Cardiac muscle cell (in vitro differentiated cells and primary cell): Measurements from ENCODE around the gene ARHGAP5. TPM values are rescaled to one million over a fixed set of nuclear protein-coding genes. Genes with fewer than 3 reads are reported as not detected.

ENCODE experiments used
- DNase-seq, 2 donors: peaks; one replicate each; pipeline versions ENCODE4 v3.0.0 to v3.0.0-alpha.2; 2010 to 2017; ENCODE audit warnings: low read depth in 1 of 2, low spot score in 1 of 2
- H3K27ac ChIP-seq: fragments of 200-600 bp; sonication (generic); 2 replicates; pipeline ENCODE4 v1.5.1; 2016
- H3K27me3 ChIP-seq: fragments of 200-600 bp; sonication (generic); 2 replicates; pipeline ENCODE4 v1.6.0; 2016; ENCODE audit warnings: control low read depth
- H3K36me3 ChIP-seq: fragments of 200-600 bp; sonication (generic); 2 replicates; pipeline ENCODE4 v1.5.1; 2016; ENCODE audit warnings: control low read depth
- H3K4me1 ChIP-seq: fragments of 200-600 bp; sonication (generic); 2 replicates; pipeline ENCODE4 v1.8.1; 2017; ENCODE audit warnings: low read depth, mild to moderate bottlenecking, mixed run types
- H3K4me3 ChIP-seq: fragments of 200-600 bp; sonication (generic); 2 replicates; pipeline ENCODE4 v1.5.1; 2016; ENCODE audit warnings: mild to moderate bottlenecking
- H3K9me3 ChIP-seq: fragments of 200-600 bp; sonication (generic); 2 replicates; pipeline ENCODE4 v1.5.1; 2017; ENCODE audit warnings: low read depth, mild to moderate bottlenecking, control low read depth
- CTCF ChIP-seq: IDR thresholded peaks from 2 replicates; pipeline ENCODE4 v1.5.1; 2012; ENCODE audit warnings: low read depth, mild to moderate bottlenecking, low read length
- polyA plus RNA-seq: library from polyadenylated mRNA; unstranded; fragments of >200 nt; fragmentation: Nextera tagmentation; extraction: Ambion mirVana; gene quantifications from 2 replicates; pipeline ENCODE4 v1.2.1, GENCODE V29; 2016
- total RNA-seq: library from RNA; depleted of rRNA; stranded (reverse); fragments of >200 nt; gene quantifications from 2 replicates; pipeline ENCODE4 v1.2.3, GENCODE V29; 2016

ARHGAP5 gene
- total and polyA plus RNA-seq, 2 experiments from 2014 or later = 12.9 to 77.5 TPM

- TF ChIP-seq CTCF = no peak
- no peaks in the 10 kb centered on the region for H3K27me3 ChIP-seq
These were observed 123.5 kb downstream of the ARHGAP5 start for GRCh38 chr14:32200368-32201192.

GRCh38 chr14:32201193-32201815 is 124.2 kb downstream of the ARHGAP5 start:
- Histone ChIP-seq H3K36me3 (no peaks in the 10 kb centered on the region), H3K27me3 (no peaks in the 10 kb centered on the region), H3K4me3 (peak overlapping the region; percentile 58), H3K27ac (peak overlapping the region; percentile 97), H3K4me1 (no peaks in the 10 kb centered on the region), H3K9me3 (no peaks in the 10 kb centered on the region)
- peak; percentile 60 to 95 for DNase-seq
- no peak for TF ChIP-seq CTCF

More at GRCh38 chr14:32200368-32201192, 123.5 kb downstream of the ARHGAP5 start:
- H3K36me3 ChIP-seq = no peaks in the 10 kb centered on the region
- peak overlapping the region; percentile 58 for H3K4me3 ChIP-seq
- no peak for DNase-seq
- no peak overlapping the region for H3K27ac ChIP-seq
- H3K9me3 ChIP-seq = no peaks in the 10 kb centered on the region
- no peaks in the 10 kb centered on the region for H3K4me1 ChIP-seq

DNA sequence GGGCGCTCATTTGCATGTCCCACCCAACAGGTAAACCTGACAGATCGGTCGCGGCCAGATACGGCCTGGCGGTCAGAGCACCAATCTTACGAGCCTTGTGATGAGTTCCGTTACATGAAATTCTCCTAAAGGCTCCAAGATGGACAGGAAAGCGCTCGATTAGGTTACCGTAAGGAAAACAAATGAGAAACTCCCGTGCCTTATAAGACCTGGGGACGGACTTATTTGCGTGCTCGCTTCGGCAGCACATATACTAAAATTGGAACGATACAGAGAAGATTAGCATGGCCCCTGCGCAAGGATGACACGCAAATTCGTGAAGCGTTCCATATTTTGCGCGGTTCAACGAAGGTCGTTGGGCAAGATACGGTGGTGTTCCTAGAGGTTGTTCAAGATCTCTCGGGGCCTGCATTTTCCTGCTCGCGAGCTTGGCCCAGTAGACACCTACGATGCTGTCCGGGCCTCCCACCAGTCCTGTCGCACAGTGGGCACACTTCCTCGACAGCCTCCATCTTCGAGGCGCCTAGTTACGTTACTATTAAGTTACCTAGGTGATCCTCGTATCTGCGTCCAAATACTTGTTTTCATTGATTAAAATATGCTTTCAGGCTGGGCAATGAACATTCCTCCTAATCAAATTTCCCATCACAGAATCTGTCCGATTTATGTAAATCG is 124.8 kb downstream of the ARHGAP5 start, which contains the start of gene RNU6-7:
Gene RNU6-7, plus strand, starts transcription at position 230 of the 675 bp plus-strand sequence.
- Histone ChIP-seq H3K4me3 (peak within 1 kb of the TSS; percentile 58), H3K27ac (peak within 1 kb of the TSS; percentile 97), H3K4me1 (no peaks in the 10 kb centered on the region), H3K36me3 (no peaks in the 10 kb centered on the region), H3K27me3 (no peaks in the 10 kb centered on the region), H3K9me3 (no peaks in the 10 kb centered on the region)
- TF ChIP-seq CTCF = no peak
- peak; percentile 28 to 62 for DNase-seq

- Histone ChIP-seq H3K4me1 (no peaks in the 10 kb centered on the region), H3K9me3 (no peaks in the 10 kb centered on the region), H3K36me3 (no peaks in the 10 kb centered on the region), H3K27ac (peak overlapping the region; percentile 97), H3K4me3 (peak overlapping the region; percentile 58), H3K27me3 (no peaks in the 10 kb centered on the region)
- TF ChIP-seq CTCF = no peak
- peak in 1 of 2 donors; percentile 39 for DNase-seq
These were observed 125.4 kb downstream of the ARHGAP5 start for GRCh38 chr14:32202491-32202997.

DNA sequence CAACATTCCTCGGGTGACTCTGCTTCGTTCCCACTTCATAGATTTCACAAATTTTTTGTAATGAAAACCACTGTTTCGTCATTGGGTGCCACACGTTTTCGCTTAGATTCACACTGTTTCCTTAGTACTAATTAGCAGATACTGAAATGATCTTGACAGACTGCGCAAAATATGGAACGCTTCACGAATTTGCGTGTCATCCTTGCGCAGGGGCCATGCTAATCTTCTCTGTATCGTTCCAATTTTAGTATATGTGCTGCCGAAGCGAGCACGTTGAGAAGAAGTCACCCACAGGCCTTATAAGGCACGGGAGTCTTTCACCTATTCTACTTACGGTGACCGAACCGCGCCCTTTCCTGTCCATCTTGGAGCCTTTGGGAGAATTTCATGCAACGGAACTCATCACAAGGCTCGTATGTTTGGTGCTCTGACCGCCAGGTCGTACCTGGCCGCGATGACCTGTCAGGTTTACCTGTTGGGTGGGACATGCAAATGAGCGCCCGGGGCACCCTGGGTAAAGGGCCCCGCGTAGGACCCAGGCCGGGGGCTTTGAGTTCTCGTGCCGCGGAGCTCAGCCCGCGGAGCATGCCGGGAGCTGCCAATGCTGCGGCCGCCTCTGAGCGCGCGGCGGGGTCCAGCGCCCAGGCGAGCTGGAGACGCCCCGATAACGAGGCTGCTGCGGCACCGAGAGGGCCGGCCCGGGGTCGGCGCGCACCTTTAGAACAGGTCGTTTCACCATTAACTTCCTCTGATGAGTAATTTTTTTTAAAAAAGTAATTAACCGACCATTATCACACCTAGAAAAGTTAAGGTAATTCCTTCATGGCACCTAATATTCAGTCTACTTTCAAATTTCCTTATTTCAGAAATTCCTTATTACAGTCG is 126.1 kb downstream of the ARHGAP5 start, which contains the start of gene RNU6-8:
Gene RNU6-8, minus strand, starts transcription at position 272 of the 885 bp plus-strand sequence.
- Histone ChIP-seq H3K36me3 (no peaks in the 10 kb centered on the region), H3K4me1 (no peaks in the 10 kb centered on the region), H3K27ac (peak within 1 kb of the TSS; percentile 97), H3K9me3 (no peaks in the 10 kb centered on the region), H3K4me3 (peak within 1 kb of the TSS; percentile 58), H3K27me3 (no peaks in the 10 kb centered on the region)
- TF ChIP-seq CTCF = no peak
- peak; percentile 93 to 97 for DNase-seq
